Spleen (tissue), 11 donors: Measurements from ENCODE around the gene CPNE7. TPM values are rescaled to one million over a fixed set of nuclear protein-coding genes. Genes with fewer than 3 reads are reported as not detected.
A peak's percentile ranks its signal among the peaks of the same experiment; 100 is the strongest.

Experiments
- DNase-seq: peaks from one replicate; pipeline ENCODE4 v3.0.0-alpha.2; 2020
- H3K27ac ChIP-seq, 8 donors: fragments of 200-600 bp; sonication (generic) in 7 of 8; 1 replicate in 4 of 8; 2 replicates in 4 of 8; pipeline versions ENCODE4 v1.5.0 to v1.8.0; 2016 to 2021; ENCODE audit warnings: inconsistent platforms in 4 of 8, mild to moderate bottlenecking in 4 of 8, moderate library complexity in 1 of 8
- H3K27me3 ChIP-seq, 7 donors: fragments of 200-600 bp; sonication (generic) in 6 of 7; replicated peaks in 1 of 7; 1 replicate in 4 of 7; 2 replicates in 3 of 7; pipeline versions ENCODE4 v1.5.0 to v1.8.0; 2016 to 2021; ENCODE audit warnings: inconsistent platforms in 3 of 7, mild to moderate bottlenecking in 1 of 7
- H3K36me3 ChIP-seq, 6 donors: fragments of 200-600 bp; sonication (generic) in 5 of 6; 1 replicate in 4 of 6; 2 replicates in 2 of 6; pipeline versions ENCODE4 v1.5.0 to v1.8.0; 2016 to 2021; ENCODE audit warnings: inconsistent platforms in 2 of 6
- H3K4me1 ChIP-seq, 6 donors: fragments of 200-600 bp; sonication (generic) in 5 of 6; 1 replicate in 3 of 6; 2 replicates in 3 of 6; pipeline versions ENCODE4 v1.5.0 to v1.8.0; 2016 to 2021; ENCODE audit warnings: inconsistent platforms in 3 of 6
- H3K4me3 ChIP-seq, 8 donors: fragments of 200-600 bp; sonication (generic) in 7 of 8; 1 replicate in 4 of 8; 2 replicates in 4 of 8; pipeline versions ENCODE4 v1.5.0 to v1.8.0; 2016 to 2021; ENCODE audit warnings: inconsistent platforms in 4 of 8, mild to moderate bottlenecking in 4 of 8, moderate library complexity in 2 of 8
- H3K9me3 ChIP-seq, 8 donors: fragments of 200-600 bp; sonication (generic) in 7 of 8; 1 replicate in 4 of 8; 2 replicates in 4 of 8; pipeline versions ENCODE4 v1.5.0 to v1.8.0; 2016 to 2021; ENCODE audit warnings: inconsistent platforms in 4 of 8
- POLR2A ChIP-seq, 3 donors: fragments of 450-650 bp; IDR thresholded peaks; one replicate each; pipeline ENCODE4 v1.5.1; 2017; ENCODE audit warnings: antibody characterized with exemption in 3 of 3, mild to moderate bottlenecking in 1 of 3
- POLR2AphosphoS5 ChIP-seq, 3 donors: sonication (generic); formaldehyde crosslinking; IDR thresholded peaks; one replicate each; pipeline ENCODE4 v1.5.1; 2017; ENCODE audit warnings: antibody characterized with exemption in 3 of 3
- WGBS, 5 donors: extraction: QIAGEN DNeasy Blood & Tissue Kit in 3 of 5; methylation state at CpG; one replicate each; pipeline versions ENCODE4 v1.1.5 to v1.1.7; 2013 to 2018; 5-methylcytosine and 5-hydroxymethylcytosine counted together
- intact Hi-C: fragments of 100-400 bp; cut with DNase I; formaldehyde crosslinking; loops from one replicate; pipeline ENCODE4 v1.15.0; 2023; ENCODE audit warnings: low total_unique reads
- polyA plus RNA-seq, 3 donors: library from polyadenylated mRNA; stranded (reverse); fragments of 200-250 nt; gene quantifications; one replicate each; pipeline ENCODE4 v1.2.1, GENCODE V29; 2013
- total RNA-seq, 7 donors: library from RNA; depleted of rRNA in 3 of 7; stranded (reverse); fragments of >200 nt in 3 of 7; fragmentation: NEBNext Ultra II Directional in 4 of 7; extraction: Animal tissue kit (Norgen Biotek cat#: 25700) in 4 of 7; gene quantifications; one replicate each; pipeline versions ENCODE4 v1.1.0 to v1.2.1, GENCODE V29; 2016 to 2021
- TF ChIP-seq, protein P1 (sequence below), 11 experiments: fragments of 200-600 bp in 7 of 11; fragments of 450-650 bp in 4 of 11; sonication (generic) in 4 of 11; IDR thresholded peaks in 8 of 11; conservative IDR thresholded peaks in 3 of 11; 1 replicate in 7 of 11; 2 replicates in 4 of 11; pipeline versions ENCODE4 v1.4.0 to v1.8.0; 2016 to 2021; ENCODE audit warnings: antibody characterized with exemption in 11 of 11, inconsistent platforms in 4 of 11, mild to moderate bottlenecking in 1 of 11
- donor health status: healthy with polysubstance abuse.
- donor health status: DM: no; HTN: no; CAD: no; lungs with moderate emphysema.
- donor health status: DM: no; HTN: no; CAD: no.
- donor health status: Bipolar disorder and iron deficiency.
- donor health status: healthy.
- donor health status: DM: no; HTN: no; CAD: no.
- donor health status: DM: yes; HTN: yes; CAD: no.

The CPNE7 gene
- total and polyA plus RNA-seq, 10 donors = 0.37 to 4.3 (median 1.5) TPM; not detected in 1

- Histone ChIP-seq H3K4me3 (no peak overlapping the region), H3K4me1 (peaks cover 0 to 16% (median 0%) of the 10 kb centered on the region in 6 donors), H3K27me3 (no peaks in the 10 kb centered on the region), H3K9me3 (no peaks in the 10 kb centered on the region), H3K36me3 (no peaks in the 10 kb centered on the region), H3K27ac (no peak overlapping the region)
- no peak for TF ChIP-seq POLR2A (IDR thresholded peaks at IDR 0.05)
- no peak for TF ChIP-seq POLR2AphosphoS5 (IDR thresholded peaks at IDR 0.05)
- TF ChIP-seq, protein P1, sequence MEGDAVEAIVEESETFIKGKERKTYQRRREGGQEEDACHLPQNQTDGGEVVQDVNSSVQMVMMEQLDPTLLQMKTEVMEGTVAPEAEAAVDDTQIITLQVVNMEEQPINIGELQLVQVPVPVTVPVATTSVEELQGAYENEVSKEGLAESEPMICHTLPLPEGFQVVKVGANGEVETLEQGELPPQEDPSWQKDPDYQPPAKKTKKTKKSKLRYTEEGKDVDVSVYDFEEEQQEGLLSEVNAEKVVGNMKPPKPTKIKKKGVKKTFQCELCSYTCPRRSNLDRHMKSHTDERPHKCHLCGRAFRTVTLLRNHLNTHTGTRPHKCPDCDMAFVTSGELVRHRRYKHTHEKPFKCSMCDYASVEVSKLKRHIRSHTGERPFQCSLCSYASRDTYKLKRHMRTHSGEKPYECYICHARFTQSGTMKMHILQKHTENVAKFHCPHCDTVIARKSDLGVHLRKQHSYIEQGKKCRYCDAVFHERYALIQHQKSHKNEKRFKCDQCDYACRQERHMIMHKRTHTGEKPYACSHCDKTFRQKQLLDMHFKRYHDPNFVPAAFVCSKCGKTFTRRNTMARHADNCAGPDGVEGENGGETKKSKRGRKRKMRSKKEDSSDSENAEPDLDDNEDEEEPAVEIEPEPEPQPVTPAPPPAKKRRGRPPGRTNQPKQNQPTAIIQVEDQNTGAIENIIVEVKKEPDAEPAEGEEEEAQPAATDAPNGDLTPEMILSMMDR (IDR thresholded peaks at IDR 0.05 in 8 of 11, conservative IDR thresholded peaks at IDR 0.05 in 3 of 11) = no peak
- 86 to 95% (median 89%) methylated on average over 10 to 25 of the region's 25 CpGs for WGBS, 5 donors
- DNase-seq = no peak
- intact Hi-C loops = no loop called here
These were observed 20.6 kb downstream of the CPNE7 start for GRCh38 chr16:89596061-89596689.

DNA sequence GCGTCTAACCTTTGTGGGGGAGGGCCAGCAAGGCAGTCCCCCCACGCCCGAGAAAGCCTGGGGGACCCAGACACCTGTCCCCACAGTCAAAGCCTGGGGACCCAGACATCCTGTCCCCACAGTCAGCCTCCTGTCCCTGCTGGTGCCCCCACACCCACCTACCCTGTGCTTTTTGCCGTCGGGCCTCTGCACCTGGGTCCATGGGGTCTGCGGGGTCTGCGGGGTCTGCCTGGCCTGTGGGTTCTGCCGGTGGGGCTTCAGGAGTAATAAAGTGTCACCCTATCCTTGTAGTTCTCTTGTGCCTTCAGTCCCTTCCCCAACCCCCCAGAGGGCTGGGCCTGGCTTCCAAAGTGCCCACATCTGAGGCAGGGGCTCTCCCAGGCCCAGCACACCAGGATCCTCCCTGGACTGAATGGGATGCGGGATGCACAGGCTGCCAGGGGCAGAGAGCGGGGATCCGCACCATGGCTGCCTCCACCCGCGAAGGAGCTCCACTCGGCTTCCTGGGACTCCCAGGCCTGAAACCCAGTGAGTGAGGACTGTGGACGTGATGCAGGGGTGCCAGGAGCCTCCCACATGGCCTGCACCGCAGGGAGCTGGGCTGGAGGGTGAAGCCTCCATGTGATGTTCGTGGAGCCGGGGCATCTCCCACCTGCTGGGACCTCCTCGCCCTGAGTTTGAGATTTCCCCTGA, 21.5 kb downstream of the CPNE7 start:
- 86 to 91% (median 90%) methylated on average over 12 to 19 of the region's 19 CpGs for WGBS, 5 donors
- Histone ChIP-seq H3K4me3 (no peak overlapping the region), H3K27me3 (peaks cover 0 to 5% (median 0%) of the 10 kb centered on the region in 7 donors), H3K9me3 (no peaks in the 10 kb centered on the region), H3K4me1 (peaks cover 0 to 18% (median 3%) of the 10 kb centered on the region in 6 donors), H3K27ac (no peak overlapping the region), H3K36me3 (no peaks in the 10 kb centered on the region)
- no peak for DNase-seq
- TF ChIP-seq, protein P1 (IDR thresholded peaks at IDR 0.05 in 8 of 11, conservative IDR thresholded peaks at IDR 0.05 in 3 of 11) = no peak
- TF ChIP-seq POLR2AphosphoS5 (IDR thresholded peaks at IDR 0.05) (no peak), POLR2A (IDR thresholded peaks at IDR 0.05) (no peak)
- intact Hi-C loops = no loop called here

DNA sequence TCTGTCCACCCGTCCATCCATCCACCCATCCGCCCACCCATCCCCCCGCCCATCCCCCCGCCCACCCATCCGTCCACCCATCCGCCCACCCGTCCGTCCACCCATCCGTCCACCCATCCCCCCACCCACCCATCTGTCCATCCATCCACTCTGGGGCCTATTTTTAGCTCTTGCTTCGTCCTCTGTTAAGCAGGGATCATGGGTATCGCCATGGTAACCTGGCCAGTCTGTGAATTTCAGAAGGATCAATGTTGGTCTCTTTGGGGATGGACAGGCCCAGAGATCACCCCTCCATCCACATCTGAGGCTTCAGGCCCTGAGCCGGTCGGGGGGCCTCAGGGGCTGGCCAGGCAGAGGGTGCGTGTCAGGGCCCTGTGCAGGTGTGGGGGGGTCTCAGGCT, 22.6 kb downstream of the CPNE7 start:
- TF ChIP-seq POLR2AphosphoS5 (IDR thresholded peaks at IDR 0.05) (no peak), POLR2A (IDR thresholded peaks at IDR 0.05) (no peak)
- TF ChIP-seq, protein P1 (IDR thresholded peaks at IDR 0.05 in 8 of 11, conservative IDR thresholded peaks at IDR 0.05 in 3 of 11) = no peak
- peaks cover 0 to 25% (median 14%) of the 10 kb centered on the region in 6 donors for H3K4me1 ChIP-seq
- intact Hi-C loops = no loop called here
- H3K27me3 ChIP-seq = peaks cover 0 to 16% (median 5%) of the 10 kb centered on the region in 7 donors
- H3K27ac ChIP-seq = no peak overlapping the region
- H3K9me3 ChIP-seq = no peaks in the 10 kb centered on the region
- WGBS, 5 donors = 57 to 80% (median 79%) methylated on average over 10 to 14 of the region's 14 CpGs
- DNase-seq = no peak
- no peaks in the 10 kb centered on the region for H3K36me3 ChIP-seq
- H3K4me3 ChIP-seq = no peak overlapping the region

DNA sequence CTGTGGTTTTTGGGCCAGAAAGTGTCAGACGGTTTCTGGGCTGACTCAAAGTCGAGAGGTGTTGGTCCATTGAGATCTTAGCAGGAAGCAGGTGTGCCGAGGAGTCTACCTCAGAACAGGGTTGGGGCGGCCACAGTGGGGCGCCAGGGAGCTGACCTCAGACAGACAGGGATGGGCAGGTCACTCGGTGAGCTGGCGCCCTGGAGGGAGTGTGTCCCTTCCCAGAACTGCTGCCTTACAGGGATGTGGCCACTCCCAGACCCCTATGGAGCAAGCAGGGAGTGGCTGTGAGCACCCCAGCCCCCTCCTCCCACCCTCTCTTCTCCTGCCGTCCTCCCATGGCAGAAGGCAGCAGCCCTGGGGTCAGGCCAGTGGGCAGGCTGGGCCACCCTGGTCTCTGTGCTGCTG, 23.9 kb downstream of the CPNE7 start:
- intact Hi-C loops = no loop called here
- no peaks in the 10 kb centered on the region for H3K9me3 ChIP-seq
- DNase-seq = no peak
- 34 to 50% (median 41%) methylated on average over 2 to 8 of the region's 8 CpGs for WGBS, 5 donors
- H3K27me3 ChIP-seq = peaks cover 0 to 19% (median 6%) of the 10 kb centered on the region in 7 donors
- TF ChIP-seq POLR2A (IDR thresholded peaks at IDR 0.05) (no peak), POLR2AphosphoS5 (IDR thresholded peaks at IDR 0.05) (no peak)
- TF ChIP-seq, protein P1 (IDR thresholded peaks at IDR 0.05 in 8 of 11, conservative IDR thresholded peaks at IDR 0.05 in 3 of 11) = peak in 2 of 11 experiments; percentile 7 to 18
- no peaks in the 10 kb centered on the region for H3K36me3 ChIP-seq
- peaks cover 0 to 15% (median 14%) of the 10 kb centered on the region in 6 donors for H3K4me1 ChIP-seq
- no peak overlapping the region for H3K4me3 ChIP-seq
- H3K27ac ChIP-seq = no peak overlapping the region
